GM19438 (cell line): ENCODE results near the gene NAA60.
"Not testable (repeated sequence)": the region's sequence is repeated elsewhere in the genome, so short reads cannot be mapped to it uniquely, and the experiment has no call there.

Experiments
- ATAC-seq: cut with Tn5 transposase; IDR thresholded peaks from one replicate; pipeline ENCODE4 v1.9.1; 2021; ENCODE audit warnings: low read depth; ENCODE audit not compliant: unreplicated experiment

Gene NAA60

DNA sequence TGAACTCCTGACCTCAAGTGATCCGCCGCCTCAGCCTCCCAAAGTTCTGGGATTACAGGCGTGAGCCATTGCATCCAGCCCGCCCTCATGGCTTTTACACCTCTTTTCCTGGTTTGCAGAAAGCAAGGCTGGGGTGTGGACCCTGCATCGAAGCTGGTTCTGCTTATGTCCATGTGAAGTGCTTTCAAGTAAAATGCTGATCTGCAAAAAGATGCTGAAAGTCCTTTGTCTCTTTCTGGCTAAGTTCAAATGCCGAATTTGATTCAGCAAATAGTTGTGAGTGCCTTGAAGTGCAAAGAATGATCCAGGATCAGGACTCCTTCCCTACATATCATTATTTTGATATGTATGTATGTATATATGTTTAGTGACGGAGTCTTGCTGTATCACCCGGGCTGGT is 17.1 kb downstream of the NAA60 start:
- ATAC-seq, result no peak

DNA sequence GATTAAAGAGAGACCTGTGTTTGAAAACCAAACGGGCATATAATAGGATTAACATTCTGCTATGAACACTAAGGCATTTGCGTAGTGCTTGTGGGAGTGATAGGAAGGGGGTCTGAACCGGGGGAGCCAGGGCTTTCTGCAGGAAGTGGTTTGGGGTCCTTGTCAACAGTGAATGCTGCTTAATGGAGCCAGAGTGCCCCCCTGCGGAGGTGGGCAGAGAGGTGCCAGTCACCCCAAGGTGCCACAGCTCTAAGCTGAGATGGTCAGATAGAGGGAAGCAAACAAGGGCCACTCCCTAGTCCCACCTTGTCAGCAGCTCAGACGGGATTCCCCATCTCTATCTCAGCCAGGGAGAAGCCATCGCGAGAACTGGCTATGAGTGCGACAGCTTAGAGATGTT is 17.7 kb downstream of the NAA60 start:
- ATAC-seq, result no peak

DNA sequence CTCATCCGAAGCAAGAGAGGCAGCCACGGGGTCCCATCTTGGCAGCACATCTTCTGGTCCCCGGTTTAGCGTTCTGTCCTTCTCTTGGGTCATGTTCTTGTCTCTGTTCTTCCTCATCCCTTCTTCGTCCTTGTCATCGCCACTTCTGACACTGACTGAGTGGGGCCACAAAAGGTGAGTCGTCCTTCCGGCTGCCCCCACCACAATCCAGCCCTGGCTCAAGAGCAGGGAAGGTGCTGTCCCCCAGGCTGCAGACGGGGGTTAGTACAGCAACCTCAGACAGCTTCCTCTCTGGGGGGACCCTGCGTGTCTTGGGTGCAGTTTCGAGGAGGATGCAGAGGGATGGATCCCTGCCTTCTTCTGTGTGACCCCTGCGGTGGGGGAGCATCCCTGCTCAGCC is 21.8 kb downstream of the NAA60 start:
- no peak for ATAC-seq

DNA sequence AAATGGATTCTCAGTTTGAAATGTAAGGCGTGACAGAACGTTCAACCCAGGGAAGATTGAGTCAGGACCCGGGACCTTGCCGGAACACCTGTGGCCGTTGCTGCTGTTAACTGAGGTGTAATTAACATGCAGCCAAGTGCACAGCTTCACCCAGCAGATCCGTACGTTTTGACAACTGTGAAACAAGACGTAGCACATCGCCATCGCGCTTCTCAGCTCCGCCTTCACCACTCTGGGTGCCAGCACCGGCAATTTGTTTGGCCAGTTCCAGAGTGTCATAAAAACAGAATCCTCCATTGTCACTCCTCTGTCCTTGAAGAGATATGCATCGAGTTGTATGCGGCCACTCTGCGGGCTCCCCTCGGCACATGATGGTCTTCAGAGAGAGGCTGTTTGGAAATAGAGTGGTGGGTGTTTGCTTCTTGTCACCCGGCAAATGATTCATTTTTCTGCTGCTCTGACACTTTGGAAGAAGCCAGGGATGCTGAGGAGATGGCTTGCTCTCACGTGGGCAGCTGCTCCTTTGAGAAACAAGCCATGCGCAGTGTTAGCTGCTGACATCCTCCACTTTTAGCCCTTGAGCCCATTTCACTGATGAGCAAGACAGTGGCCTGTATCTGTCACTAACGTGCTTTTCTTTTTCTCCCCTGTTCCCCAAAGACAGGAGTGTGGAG is 22.6 kb downstream of the NAA60 start:
- ATAC-seq, result no peak

DNA sequence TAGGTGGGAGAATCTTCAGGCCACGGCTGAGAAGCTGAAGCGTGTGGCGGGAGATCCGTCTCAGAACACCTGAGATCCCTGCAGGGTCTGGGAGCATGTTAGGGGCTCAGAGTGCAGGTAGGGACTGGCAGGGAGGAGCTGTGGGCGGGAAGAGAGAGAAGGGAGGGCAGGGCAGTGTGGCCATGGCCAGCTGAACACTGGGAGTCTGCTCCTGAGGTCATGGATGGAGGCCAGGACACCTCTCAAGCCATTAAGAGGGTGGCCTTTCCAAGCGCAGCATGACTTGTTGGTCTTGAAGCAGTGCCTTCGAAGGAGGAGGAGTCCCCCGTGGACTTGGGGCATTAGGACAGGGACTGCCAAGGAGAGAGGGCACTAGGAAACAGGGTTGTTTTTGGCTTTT is 23.7 kb downstream of the NAA60 start:
- ATAC-seq, result no peak

DNA sequence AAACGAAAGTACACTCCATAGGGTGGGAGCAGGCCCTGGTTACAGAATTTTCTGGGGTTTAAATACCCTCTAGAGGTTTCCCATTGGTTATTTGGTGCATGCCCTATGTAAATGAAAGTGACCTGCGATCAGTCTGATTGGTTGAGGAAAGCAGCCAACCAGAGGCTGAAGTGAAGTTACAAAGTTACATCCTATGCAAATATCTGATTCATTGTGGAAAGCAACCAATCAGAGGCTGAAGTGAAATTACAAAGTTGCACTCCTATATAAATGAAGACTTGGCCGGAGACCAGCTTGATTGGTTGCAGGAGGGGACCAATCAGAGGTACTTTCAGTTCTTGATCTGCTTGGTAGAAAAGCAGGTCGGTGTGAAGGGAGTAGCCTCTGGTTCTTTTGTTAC is 24.4 kb downstream of the NAA60 start:
- ATAC-seq, result no peak

DNA sequence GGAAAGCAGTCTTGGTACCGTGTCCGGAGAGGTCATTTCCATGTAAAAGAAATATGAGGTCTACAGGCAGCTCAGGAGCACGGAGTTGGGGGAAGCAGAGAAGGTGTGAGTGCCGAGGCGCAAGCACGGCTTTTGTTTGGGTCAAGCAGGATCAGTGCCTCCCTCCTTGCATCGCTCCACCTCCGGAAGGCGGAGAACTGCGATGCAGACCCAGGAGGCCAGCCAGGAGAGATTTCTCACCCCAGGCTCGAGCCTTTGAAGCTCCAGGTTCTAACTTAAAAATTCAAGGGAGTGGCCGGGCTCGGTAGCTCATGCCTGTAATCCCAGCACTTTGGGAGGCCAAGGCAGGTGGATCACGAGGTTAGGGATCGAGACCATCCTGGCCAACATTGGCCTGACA is 25.0 kb downstream of the NAA60 start:
- no peak for ATAC-seq

DNA sequence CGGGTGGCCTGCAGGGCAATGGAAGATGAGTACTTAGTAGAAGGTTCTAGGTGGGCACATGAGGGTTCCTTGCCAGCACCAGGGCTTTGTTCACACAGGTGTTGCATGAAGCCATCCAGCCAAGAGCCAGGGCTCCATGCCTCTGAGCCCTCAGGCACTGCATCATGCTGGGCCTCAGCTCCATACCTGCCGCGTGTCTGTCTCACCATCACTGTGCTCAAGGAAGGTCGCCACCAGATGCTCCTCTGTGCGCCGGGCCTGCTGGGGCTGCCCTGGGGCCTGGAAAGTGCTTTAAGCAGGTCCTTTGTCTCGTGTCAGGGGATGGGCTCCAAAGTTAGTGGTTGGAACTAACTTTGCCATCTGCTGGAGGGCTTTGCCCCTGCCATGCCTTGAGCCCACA is 26.3 kb downstream of the NAA60 start:
- no peak for ATAC-seq

DNA sequence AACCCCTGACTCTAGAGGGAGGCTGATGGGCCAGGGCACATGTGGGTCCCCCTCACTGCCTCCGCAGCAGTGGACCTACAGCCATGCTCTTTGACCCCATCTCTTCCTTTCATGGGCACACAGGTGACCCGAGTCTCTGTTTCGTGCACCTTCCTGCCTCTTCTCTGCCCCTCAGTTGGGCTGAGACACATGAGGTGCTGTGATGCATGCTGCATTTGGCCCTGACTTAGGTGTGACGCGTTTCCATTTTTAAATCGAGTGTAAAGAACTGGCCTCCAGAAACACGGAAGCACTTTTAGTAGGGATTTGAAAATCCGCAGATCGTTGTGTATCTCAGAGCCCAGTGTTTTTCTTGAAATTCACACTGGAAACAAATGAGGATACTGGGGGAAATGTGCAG is 27.2 kb downstream of the NAA60 start:
- no peak for ATAC-seq

DNA sequence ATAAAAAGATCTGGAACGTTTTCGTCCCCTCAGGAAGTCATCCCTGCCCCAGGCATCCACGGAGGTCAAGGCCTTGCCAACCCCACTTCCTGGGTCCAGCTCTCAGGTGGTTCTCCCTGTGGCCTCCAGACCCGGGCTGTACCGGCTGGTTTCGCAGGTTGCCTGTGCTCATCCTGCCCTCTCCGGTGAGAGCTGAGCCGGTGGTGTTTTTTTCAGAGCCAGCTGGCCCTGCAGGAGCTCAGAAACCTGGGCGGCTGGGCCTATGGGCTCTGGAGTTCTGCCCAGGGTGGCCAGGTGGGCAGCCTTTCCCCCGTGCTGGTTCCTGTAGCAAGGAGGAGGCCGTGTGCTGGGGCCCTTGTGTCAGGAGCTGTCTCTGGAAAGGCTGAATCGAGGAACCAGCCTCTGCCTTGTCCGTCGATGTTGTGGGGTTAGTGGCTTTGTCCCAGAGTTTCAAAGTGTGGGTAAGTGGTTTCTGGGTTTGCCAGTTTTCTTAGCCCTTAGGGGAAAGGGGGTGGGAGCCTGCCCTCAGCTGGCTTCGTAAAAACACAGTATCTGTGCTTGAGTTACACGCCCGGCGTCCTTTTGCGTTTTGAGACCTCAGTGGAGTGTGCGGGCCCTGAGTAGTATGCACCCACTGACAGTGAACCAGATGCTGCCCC is 28.2 kb downstream of the NAA60 start:
- no peak for ATAC-seq

DNA sequence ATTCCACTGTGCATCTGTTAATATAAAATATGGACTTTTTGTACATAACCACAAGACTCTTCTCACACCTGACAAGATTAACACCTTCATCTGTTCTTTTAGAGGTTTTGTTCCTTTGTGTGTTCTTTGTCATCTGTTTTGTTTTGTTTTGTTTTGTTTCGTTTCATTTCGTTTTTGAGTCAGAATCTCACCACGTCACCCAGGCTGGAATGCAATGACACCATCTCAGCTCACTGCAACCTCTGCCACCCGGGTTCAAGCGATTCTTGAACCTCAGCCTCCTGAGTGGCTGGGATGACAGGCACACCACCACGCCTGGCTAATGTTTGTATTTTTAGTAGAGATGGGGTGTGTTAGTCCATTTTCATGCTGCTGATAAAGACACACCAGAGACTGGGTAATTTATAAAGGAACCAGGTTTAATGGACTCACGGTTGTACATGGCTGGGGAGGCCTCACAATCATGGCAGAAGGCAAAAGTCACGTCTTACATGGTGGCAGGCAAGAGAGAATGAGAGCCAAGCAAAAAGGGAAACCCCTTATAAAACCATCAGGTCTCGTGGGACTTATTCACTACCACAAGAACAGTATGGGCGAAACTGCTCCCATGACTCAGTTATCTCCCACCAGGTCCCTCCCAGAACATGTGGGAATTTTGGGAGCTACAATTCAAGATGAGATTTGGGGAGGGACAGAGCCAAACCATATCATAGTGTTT is 29.6 kb downstream of the NAA60 start:
- ATAC-seq, result no peak

DNA sequence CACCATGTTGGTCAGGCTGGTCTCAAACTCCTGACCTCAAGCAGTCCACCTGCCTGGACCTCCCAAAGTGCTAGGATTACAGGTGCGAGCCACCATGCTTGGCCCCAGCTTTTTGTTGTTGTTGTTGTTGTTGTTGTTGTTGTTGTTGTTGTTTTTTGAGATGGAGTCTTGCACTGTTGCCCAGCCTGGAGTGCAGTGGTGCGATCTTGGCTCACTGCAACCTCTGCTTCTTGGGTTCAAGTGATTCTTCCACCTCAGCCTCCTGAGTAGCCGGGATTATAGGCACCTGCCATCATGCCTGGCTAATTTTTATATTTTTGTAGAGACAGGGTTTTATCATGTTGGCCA is 30.1 kb downstream of the NAA60 start:
- not testable (repeated sequence) for ATAC-seq

DNA sequence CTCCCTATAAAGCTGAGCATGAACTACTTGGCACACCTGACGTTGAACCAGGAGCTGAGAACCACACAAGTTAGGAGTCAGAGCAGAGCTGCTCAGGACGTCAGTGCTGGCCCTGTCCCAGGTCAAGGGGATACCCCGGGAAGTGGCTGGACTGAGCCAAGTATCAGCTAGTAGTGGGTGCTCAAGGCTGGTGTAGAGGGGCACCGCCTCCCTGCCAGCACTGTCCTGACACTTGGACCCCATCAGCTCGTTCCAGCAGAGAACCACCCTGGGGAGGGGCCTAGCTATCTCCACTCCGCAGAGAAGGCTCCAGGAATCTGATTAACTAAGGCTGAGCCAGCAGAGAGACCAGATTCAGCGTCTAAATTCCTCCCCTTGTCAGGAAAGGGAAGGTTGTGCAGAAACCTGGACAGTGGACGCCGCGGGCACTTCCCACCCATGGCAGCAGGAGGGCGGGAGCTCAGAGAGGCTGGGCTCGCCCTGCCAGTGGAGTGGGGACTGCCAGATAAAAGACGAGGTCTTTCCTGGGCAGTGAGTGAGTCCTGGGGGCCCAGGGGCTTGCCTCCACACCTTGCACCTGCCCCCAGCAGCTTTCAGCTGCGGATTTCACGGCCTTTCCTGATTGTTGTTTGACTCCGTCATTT is 30.8 kb downstream of the NAA60 start:
- no peak for ATAC-seq

DNA sequence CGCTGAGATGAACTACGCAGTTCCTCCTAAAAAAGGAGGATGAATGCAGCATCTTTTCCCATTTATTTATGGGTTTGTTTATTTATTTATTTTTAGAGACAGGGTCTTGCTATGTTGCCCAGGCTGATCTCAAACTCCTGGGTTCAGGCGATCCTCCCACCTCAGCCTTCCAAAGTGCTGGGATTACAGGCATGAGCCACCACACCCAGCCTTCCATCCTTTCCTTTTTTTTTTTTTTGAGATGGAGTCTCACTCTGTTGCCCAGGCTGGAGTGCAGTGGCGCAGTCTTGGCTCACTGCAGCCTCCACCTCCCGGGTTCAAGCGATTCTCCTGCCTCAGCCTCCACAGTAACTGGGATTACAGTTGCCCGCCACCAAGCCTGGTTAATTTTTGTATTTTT is 31.4 kb downstream of the NAA60 start:
- ATAC-seq, result not testable (repeated sequence)

DNA sequence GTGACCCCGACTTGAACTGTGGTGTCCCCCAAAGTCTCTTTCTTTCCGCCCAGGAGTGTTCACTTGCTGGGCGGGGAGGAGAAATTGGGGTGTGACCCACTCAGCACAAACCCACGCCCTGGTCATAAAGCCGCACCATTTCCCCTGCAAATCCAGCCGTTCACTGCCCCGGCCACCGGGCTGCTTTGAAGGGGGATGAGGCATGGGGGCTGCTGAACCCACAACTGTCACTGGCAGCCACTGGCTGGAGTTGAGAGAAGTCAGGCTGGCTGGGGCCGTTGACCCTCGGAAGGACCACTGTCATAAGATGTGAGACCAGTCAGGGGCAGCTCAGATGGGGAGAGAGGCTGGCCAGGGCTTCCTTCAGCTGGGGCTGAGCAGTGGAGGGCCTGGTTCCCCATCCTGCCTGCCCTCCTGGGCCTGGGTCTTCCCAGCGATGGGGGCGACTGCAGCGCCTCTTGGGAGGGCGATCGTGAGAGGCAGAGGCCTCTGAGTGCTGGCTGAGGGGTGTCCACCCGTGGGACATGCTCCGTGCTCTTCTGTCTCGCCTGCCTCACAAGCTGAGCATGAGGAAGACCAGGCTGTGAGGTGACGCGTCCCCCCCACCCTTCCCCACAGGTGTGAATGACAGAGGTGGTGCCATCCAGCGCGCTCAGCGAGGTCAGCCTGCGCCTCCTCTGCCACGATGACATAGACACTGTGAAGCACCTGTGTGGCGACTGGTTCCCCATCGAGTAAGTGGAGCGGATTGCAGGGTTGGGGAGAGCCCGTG is 32.3 kb downstream of the NAA60 start:
- ATAC-seq, result no peak

DNA sequence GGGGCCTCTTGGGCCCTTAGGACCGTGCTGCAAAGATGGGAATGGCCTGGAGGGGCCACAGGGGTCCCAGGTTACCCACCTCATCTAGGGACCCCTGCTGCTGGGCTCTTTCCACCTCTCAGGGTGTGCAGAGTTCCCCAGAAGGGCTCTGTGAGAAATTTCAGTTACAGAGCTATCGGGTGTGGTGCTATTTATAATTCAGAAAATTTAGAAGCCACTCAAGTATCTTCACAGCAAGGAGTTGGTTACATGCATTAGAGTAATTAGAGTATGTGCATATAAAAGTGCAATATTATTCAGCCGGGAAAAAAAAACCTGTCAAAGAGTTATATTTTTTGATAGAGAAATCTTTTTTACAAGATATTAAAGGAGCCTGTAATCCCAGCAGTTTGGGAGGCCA is 32.9 kb downstream of the NAA60 start:
- no peak for ATAC-seq

DNA sequence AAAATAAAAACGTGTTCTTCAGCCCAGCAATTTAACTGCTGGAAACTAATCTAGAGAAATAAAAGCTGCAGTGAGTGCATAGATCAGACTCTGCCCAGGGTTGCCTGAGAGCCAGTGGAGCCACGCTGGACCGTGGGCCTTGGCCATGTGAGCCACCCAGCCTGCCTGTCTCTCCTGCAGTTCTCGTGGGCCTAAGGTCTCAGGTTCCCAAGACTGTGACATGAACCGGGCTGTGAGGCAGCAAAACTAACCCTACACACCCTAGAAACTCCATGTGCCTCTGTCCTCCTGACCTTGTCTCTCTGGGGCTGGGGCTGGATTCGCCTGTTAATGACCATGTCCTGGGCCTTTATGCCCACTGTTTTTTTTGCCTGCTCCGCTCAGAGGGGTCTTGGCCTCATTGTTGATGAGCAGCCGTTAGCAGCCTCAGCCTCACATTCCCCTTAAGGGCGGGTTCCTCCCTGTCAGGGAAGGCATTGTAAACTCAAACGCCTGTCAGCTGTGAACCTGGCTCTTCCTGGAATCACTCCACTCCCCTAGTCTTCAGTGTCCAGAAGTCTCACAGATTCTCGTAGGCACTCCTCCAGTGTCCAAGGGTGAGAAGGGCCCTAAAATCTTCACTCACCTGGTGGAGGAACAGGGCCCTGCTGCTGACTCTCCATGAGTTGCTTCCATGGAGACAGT is 34.9 kb downstream of the NAA60 start:
- no peak for ATAC-seq

DNA sequence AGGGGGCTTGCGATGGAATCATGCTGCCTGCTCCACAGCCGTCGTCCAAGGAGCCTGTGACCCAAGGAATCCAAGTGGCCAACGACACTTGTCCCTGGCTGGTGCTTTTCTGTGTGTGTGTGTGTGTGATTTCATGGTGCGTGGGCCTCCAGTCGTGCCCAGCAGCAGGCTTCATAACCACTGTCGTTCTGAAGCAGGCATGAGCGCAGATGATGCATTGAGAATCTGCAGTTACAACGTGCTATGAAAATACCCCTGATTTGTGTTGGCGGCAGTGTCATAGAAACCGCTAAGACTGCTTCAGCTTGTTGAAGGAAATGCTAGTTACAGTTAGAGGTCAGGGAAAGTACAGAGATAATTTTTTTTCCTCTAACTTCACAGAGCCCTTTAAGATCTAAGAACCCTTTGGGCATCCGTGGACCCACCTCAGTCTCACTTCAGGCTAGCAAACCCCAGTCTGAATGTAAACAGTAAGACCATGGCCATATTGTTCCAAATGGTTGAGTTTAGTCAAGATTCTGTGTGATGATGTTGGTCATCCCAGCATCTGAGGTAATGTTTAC is 36.3 kb downstream of the NAA60 start:
- ATAC-seq, result no peak

DNA sequence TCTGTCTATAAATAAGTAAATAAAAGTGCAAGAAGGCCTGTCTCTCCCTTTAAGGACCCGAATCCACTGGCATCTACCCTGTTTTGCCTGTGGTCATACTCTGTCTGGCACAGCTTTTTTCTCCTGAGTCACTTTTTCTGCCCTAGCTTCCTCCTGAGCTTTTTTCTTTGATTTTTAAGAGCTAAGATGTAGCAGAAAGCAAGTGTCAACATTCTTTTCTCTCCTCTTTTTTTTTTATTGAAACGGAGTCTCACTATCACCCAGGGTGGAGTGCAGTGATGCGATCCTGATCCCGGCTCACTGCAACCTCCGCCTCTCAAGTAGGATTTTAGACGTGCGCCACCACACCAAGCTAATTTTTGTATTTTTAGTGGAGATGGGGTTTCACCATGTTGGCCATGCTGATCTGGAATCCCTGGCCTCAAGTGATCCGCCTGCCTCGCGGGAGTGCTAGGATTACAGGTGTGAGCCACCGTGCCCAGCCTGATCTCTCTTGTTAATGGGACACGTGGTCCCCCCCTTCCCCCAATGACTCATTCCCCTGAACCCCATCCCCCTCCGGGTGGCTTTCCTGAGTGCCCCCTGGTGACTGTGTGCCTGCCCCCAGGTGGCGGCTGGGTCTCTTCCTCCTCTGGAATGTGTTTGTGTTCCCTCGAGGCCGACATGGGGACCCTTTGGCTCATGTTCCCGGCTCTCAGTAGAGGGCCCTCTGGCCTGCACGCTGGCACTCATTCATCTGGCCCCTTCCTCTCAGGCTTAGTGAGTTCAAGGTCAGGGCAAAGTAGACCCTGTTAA is 37.6 kb downstream of the NAA60 start:
- no peak for ATAC-seq
